OCI-LY7 (cell line): ENCODE data around the gene DDT. TPM values are rescaled to one million over a fixed set of nuclear protein-coding genes. Genes with fewer than 3 reads are reported as not detected.
"Not testable (repeated sequence)": the region's sequence is repeated elsewhere in the genome, so short reads cannot be mapped to it uniquely, and the experiment has no call there.

ENCODE experiments used
- BruUV-seq: library from RNA; stranded (reverse); fragments of 400-500 nt; replicated peaks from 2 replicates; lab custom pipeline; 2021; lab: Mats Ljungman, UMichigan
- CTCF ChIA-PET: fragments of 300-600 bp; sonication (Branson Sonifier 250); formaldehyde crosslinking; loops from one replicate; lab custom pipeline; 2022; ENCODE audit warnings: antibody characterized with exemption; ENCODE audit not compliant: unreplicated experiment; lab: Charles Lee
- POLR2A ChIA-PET: fragments of 300-600 bp; sonication (Branson Sonifier 250); formaldehyde crosslinking; loops from one replicate; lab custom pipeline; 2022; ENCODE audit warnings: antibody characterized with exemption; lab: Charles Lee
- DNase-seq: peaks from one replicate; pipeline ENCODE4 v3.0.0-alpha.2; 2015; ENCODE audit warnings: low spot score
- H2AFZ ChIP-seq: fragments of 200-600 bp; sonication (generic), shearing (Covaris generic); 2 replicates; pipeline ENCODE4 v1.6.1; 2014; ENCODE audit warnings: mild to moderate bottlenecking, antibody characterized with exemption, low read length, moderate library complexity
- H3K27ac ChIP-seq: fragments of 200-600 bp; sonication (generic); 2 replicates; pipeline ENCODE4 v1.5.1; 2014; ENCODE audit warnings: mixed run types, low read depth, mild to moderate bottlenecking, moderate library complexity, low read length, inconsistent platforms; ENCODE audit not compliant: poor library complexity, severe bottlenecking
- H3K36me3 ChIP-seq: fragments of 200-600 bp; sonication (generic); 2 replicates; pipeline ENCODE4 v1.6.1; 2014; ENCODE audit warnings: mild to moderate bottlenecking, antibody characterized with exemption, low read length, moderate library complexity, mixed read lengths; ENCODE audit not compliant: insufficient read depth
- H3K4me1 ChIP-seq: fragments of 200-600 bp; sonication (generic); 2 replicates; pipeline ENCODE4 v1.5.1; 2014; ENCODE audit warnings: mild to moderate bottlenecking, low read length; ENCODE audit not compliant: insufficient read depth, poor library complexity, severe bottlenecking
- H3K4me2 ChIP-seq: fragments of 200-600 bp; sonication (generic); 2 replicates; pipeline ENCODE4 v1.6.1; 2014; ENCODE audit warnings: mild to moderate bottlenecking, low read length
- H3K4me3 ChIP-seq: fragments of 200-600 bp; sonication (generic); 2 replicates; pipeline ENCODE4 v1.5.1; 2014; ENCODE audit warnings: mild to moderate bottlenecking, low read depth, low read length; ENCODE audit not compliant: poor library complexity, severe bottlenecking
- H3K79me2 ChIP-seq: fragments of 200-600 bp; sonication (generic); 2 replicates; pipeline ENCODE4 v1.6.1; 2016; ENCODE audit warnings: low read depth, mild to moderate bottlenecking, low read length, moderate library complexity, mixed read lengths; ENCODE audit not compliant: insufficient read depth
- H3K9me2 ChIP-seq: fragments of 200-600 bp; sonication (generic); 2 replicates; pipeline ENCODE4 v1.6.1; 2016; ENCODE audit warnings: mild to moderate bottlenecking, low read length, mixed read lengths; ENCODE audit not compliant: insufficient read depth
- H3K9me3 ChIP-seq: fragments of 200-600 bp; sonication (generic); 2 replicates; pipeline ENCODE4 v1.6.1; 2014; ENCODE audit warnings: mild to moderate bottlenecking, mixed run types, low read length, mixed read lengths
- H4K20me1 ChIP-seq: fragments of 200-600 bp; sonication (generic); 2 replicates; pipeline ENCODE4 v1.6.1; 2014; ENCODE audit warnings: mild to moderate bottlenecking, antibody characterized with exemption, low read length, moderate library complexity, mixed read lengths; ENCODE audit not compliant: insufficient read depth
- CTCF ChIP-seq: fragments of 200-600 bp; sonication (generic); conservative IDR thresholded peaks from 2 replicates; pipeline ENCODE4 v1.5.1; 2014; ENCODE audit warnings: mild to moderate bottlenecking, antibody characterized with exemption, low read length, moderate library complexity, mixed read lengths
- EZH2phosphoT487 ChIP-seq: fragments of 200-600 bp; sonication (generic); IDR thresholded peaks from 2 replicates; pipeline ENCODE4 v1.6.1; 2018; ENCODE audit warnings: low read depth, borderline replicate concordance, mild to moderate bottlenecking, mixed run types, antibody characterized with exemption, low read length, moderate library complexity, mixed read lengths
- intact Hi-C: fragments of 100-400 bp; cut with micrococcal nuclease; formaldehyde crosslinking; loops from one replicate; pipeline ENCODE4 v1.10.0; 2022; ENCODE audit not compliant: unreplicated experiment
- total RNA-seq, 2 experiments: library from RNA; depleted of rRNA in 1 of 2; stranded (reverse); fragments of >200 nt in 1 of 2; shearing (Covaris generic) in 1 of 2; gene quantifications; 2 replicates each; pipeline ENCODE4 v1.2.3, GENCODE V29; 2014 to 2022

Gene DDT
- total RNA-seq, 2 experiments from 2014 or later = 182 to 252 TPM

GRCh38 chr22:23970201-23970641 lies 4.0 kb downstream of the DDT start:
- no peaks in the 10 kb centered on the region for H3K4me1 ChIP-seq
- BruUV-seq = no TSS peak
- H3K36me3 ChIP-seq = peaks cover 32% of the 10 kb centered on the region
- H3K9me2 ChIP-seq = no peaks in the 10 kb centered on the region
- H3K4me2 ChIP-seq = no peak overlapping the region
- H3K27ac ChIP-seq = no peak overlapping the region
- CTCF ChIA-PET = no interaction called here
- peaks cover 3% of the 10 kb centered on the region; the same call in 1 of the 2 replicates for H3K79me2 ChIP-seq
- H2AFZ ChIP-seq = no peak overlapping the region
- POLR2A ChIA-PET = no interaction called here
- intact Hi-C loops = no loop called here
- TF ChIP-seq EZH2phosphoT487 (no peak), CTCF (no peak)
- H4K20me1 ChIP-seq = no peaks in the 10 kb centered on the region
- no peak overlapping the region for H3K4me3 ChIP-seq
- H3K9me3 ChIP-seq = no peaks in the 10 kb centered on the region
- DNase-seq = no peak

GRCh38 chr22:23969071-23969470 lies 5.2 kb downstream of the DDT start:
- H3K4me2 ChIP-seq = no peak overlapping the region
- no peak for DNase-seq
- no peak overlapping the region for H2AFZ ChIP-seq
- no peaks in the 10 kb centered on the region for H3K9me3 ChIP-seq
- BruUV-seq = no TSS peak
- H3K36me3 ChIP-seq = peaks cover 32% of the 10 kb centered on the region
- H3K4me3 ChIP-seq = no peak overlapping the region
- ChIA-PET CTCF (no interaction called here), POLR2A (no interaction called here)
- intact Hi-C loops = loop anchor here (5.0 kb wide), 1 partner anchor 37 kb away; no protein-coding TSS in a partner anchor
- no peak overlapping the region for H3K27ac ChIP-seq
- H4K20me1 ChIP-seq = no peaks in the 10 kb centered on the region
- no peaks in the 10 kb centered on the region for H3K4me1 ChIP-seq
- H3K79me2 ChIP-seq = peaks cover 3% of the 10 kb centered on the region; the same call in 1 of the 2 replicates
- TF ChIP-seq EZH2phosphoT487 (no peak), CTCF (no peak)
- H3K9me2 ChIP-seq = no peaks in the 10 kb centered on the region

- H3K9me3 ChIP-seq, POLR2A ChIA-PET, H3K9me2 ChIP-seq, H3K4me2 ChIP-seq, H3K4me3 ChIP-seq, BruUV-seq, H3K4me1 ChIP-seq, H3K79me2 ChIP-seq, CTCF ChIA-PET, H3K27ac ChIP-seq, DNase-seq, H2AFZ ChIP-seq, H4K20me1 ChIP-seq: not testable (repeated sequence)
- intact Hi-C loops = loop anchor here (5.0 kb wide), 1 partner anchor 34 kb away; no protein-coding TSS in a partner anchor
- H3K36me3 ChIP-seq = peaks cover 27% of the 10 kb centered on the region
Observed at GRCh38 chr22:23966568-23966967, 7.7 kb downstream of the DDT start, which contains the start of gene DDTL. Gene DDTL, plus strand, starts transcription at chr22:23966888. Its CDS starts 27 bp downstream, at chr22:23966915.

- CTCF ChIA-PET, BruUV-seq: not testable (repeated sequence)
Observed at GRCh38 chr22:23966094-23966493, 8.1 kb downstream of the DDT start.

GRCh38 chr22:23961084-23961771 lies 13.0 kb downstream of the DDT start, which contains the start of gene GSTT2B:
Gene GSTT2B, minus strand, starts transcription at chr22:23961195. Its CDS starts 64 bp downstream, at chr22:23961131.
- H3K4me3 ChIP-seq, H2AFZ ChIP-seq, intact Hi-C loops, POLR2A ChIA-PET, H3K9me2 ChIP-seq, H3K4me1 ChIP-seq, H3K79me2 ChIP-seq, H3K36me3 ChIP-seq, H3K9me3 ChIP-seq, H3K4me2 ChIP-seq, CTCF ChIA-PET, H4K20me1 ChIP-seq, BruUV-seq, H3K27ac ChIP-seq, DNase-seq: not testable (repeated sequence)

More at GRCh38 chr22:23966094-23966493, 8.1 kb downstream of the DDT start:
- H4K20me1 ChIP-seq, H3K4me3 ChIP-seq, H3K79me2 ChIP-seq, H3K4me2 ChIP-seq, H3K9me3 ChIP-seq, H3K9me2 ChIP-seq, H3K27ac ChIP-seq, H2AFZ ChIP-seq, H3K4me1 ChIP-seq, POLR2A ChIA-PET, DNase-seq: not testable (repeated sequence)
- intact Hi-C loops = loop anchor here (5.0 kb wide), 1 partner anchor 34 kb away; no protein-coding TSS in a partner anchor
- H3K36me3 ChIP-seq = peaks cover 22% of the 10 kb centered on the region
